Panc1 (cell line): ENCODE results near the gene MAP7. TPM values are rescaled to one million over a fixed set of nuclear protein-coding genes. Genes with fewer than 3 reads are reported as not detected.

Experiments used
- ATAC-seq: fragments of 200-7000 bp; cut with Tn5 transposase; 2 replicates; pipeline ENCODE4 v1.9.1; 2020; ENCODE audit warnings: mild to moderate bottlenecking, moderate library complexity
- BruUV-seq: library from RNA; stranded (reverse); fragments of 400-500 nt; replicated peaks from 2 replicates; lab custom pipeline; 2021; lab: Mats Ljungman, UMichigan
- CTCF ChIA-PET: fragments of 300-600 bp; sonication (Branson Sonifier 250); formaldehyde crosslinking; loops from one replicate; lab custom pipeline; 2022; ENCODE audit warnings: antibody characterized with exemption; lab: Charles Lee
- POLR2A ChIA-PET: fragments of 300-600 bp; sonication (Branson Sonifier 250); formaldehyde crosslinking; loops from one replicate; lab custom pipeline; 2022; ENCODE audit warnings: antibody characterized with exemption; lab: Charles Lee
- DNase-seq: peaks from one replicate; pipeline ENCODE4 v3.0.0-alpha.2; 2010; ENCODE audit warnings: low read depth, low spot score
- H3K27ac ChIP-seq: 2 replicates; pipeline ENCODE4 v1.5.1; 2011; ENCODE audit warnings: mild to moderate bottlenecking, low read length, inconsistent platforms
- H3K27me3 ChIP-seq: fragments of 200-500 bp; sonication (Bioruptor generic); 2 replicates; pipeline ENCODE4 v1.6.0; 2014; ENCODE audit warnings: low read length, inconsistent platforms; ENCODE audit not compliant: control insufficient read depth, insufficient read depth
- H3K36me3 ChIP-seq: fragments of 200-500 bp; sonication (Bioruptor generic); 2 replicates; pipeline ENCODE4 v1.5.1; 2014; ENCODE audit warnings: inconsistent platforms, mild to moderate bottlenecking, low read length, moderate library complexity; ENCODE audit not compliant: control insufficient read depth, insufficient read depth
- H3K4me1 ChIP-seq: 2 replicates; pipeline ENCODE4 v1.5.1; 2011; ENCODE audit warnings: inconsistent platforms, mild to moderate bottlenecking, low read length, moderate library complexity; ENCODE audit not compliant: control insufficient read depth, insufficient read depth
- H3K4me3 ChIP-seq, 2 experiments: 2 replicates each; pipeline ENCODE4 v1.5.1; 2011 to 2012; ENCODE audit warnings: low read depth in 2 of 2, low read length in 2 of 2, mild to moderate bottlenecking in 2 of 2, inconsistent platforms in 1 of 2, moderate library complexity in 1 of 2
- H3K9me3 ChIP-seq: fragments of 200-500 bp; sonication (Bioruptor generic); 2 replicates; pipeline ENCODE4 v1.5.1; 2014; ENCODE audit warnings: low read depth, mild to moderate bottlenecking, inconsistent platforms, low read length, moderate library complexity; ENCODE audit not compliant: control insufficient read depth, insufficient read depth
- POLR2AphosphoS5 ChIP-seq: IDR thresholded peaks from 2 replicates; pipeline ENCODE4 v1.6.1; 2012; ENCODE audit warnings: mild to moderate bottlenecking, low read depth, low read length, moderate library complexity
- SIN3A ChIP-seq: IDR thresholded peaks from 2 replicates; pipeline ENCODE4 v1.6.1; 2012; ENCODE audit warnings: low read depth, mild to moderate bottlenecking, low read length, moderate library complexity, borderline replicate concordance; ENCODE audit not compliant: insufficient read depth
- TCF7L2 ChIP-seq: IDR thresholded peaks from 2 replicates; pipeline ENCODE4 v1.6.1; 2011; ENCODE audit warnings: mild to moderate bottlenecking, low read depth, low read length, inconsistent platforms
- in situ Hi-C: cut with HindIII; loops from 2 replicates; pipeline ENCODE4 v1.10.0; 2016; ENCODE audit warnings: low sequenced_read_pairs, low pct_unique_long_range_greater_than_20kb
- intact Hi-C: fragments of 100-400 bp; cut with micrococcal nuclease; formaldehyde crosslinking; loops from one replicate; pipeline ENCODE4 v1.10.0; 2022; ENCODE audit not compliant: unreplicated experiment
- total RNA-seq: library from RNA; stranded (reverse); gene quantifications from one replicate; pipeline ENCODE4 v1.2.1, GENCODE V29; 2021; ENCODE audit not compliant: unreplicated experiment
- TF ChIP-seq, protein P1 (sequence below), 2 experiments: IDR thresholded peaks; 2 replicates each; pipeline ENCODE4 v1.6.1; 2011 to 2012; ENCODE audit warnings: low read depth in 2 of 2, control low read depth in 1 of 2, low read length in 1 of 2, mild to moderate bottlenecking in 1 of 2, moderate library complexity in 1 of 2; ENCODE audit not compliant: insufficient read depth in 1 of 2
- TF ChIP-seq, protein P2 (sequence below): fragments of 450-650 bp; IDR thresholded peaks from 2 replicates; pipeline ENCODE4 v1.5.1; 2017; ENCODE audit warnings: mild to moderate bottlenecking

Gene MAP7
- total RNA-seq, 1 experiment from 2014 or later: 1.8 TPM

DNA sequence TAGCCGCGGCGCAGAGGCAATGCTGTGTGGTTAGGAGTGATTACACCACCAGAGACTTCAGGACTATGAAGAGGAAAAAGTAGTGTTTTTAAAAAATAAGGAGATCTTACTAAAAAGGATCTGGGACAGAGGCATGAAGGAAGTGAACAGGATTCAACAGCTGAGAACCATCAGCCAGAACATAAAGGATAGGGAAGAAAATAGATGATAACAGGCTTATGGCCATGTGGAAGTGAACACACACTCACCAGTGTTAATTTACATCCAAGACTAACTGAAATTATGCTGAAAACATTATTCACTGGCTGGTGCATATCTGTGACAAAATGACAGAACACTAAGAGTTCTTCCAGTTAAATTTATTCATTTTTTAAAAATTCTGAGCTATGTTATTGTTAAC, 213.1 kb downstream of the MAP7 start:
- no peaks in the 10 kb centered on the region for H3K36me3 ChIP-seq
- no peaks in the 10 kb centered on the region for H3K4me1 ChIP-seq
- DNase-seq: no peak
- in situ Hi-C loops: no loop called here
- no peak overlapping the region for H3K4me3 ChIP-seq
- H3K27me3 ChIP-seq: no peaks in the 10 kb centered on the region; the same call in none of the 2 replicates
- no peak for TF ChIP-seq SIN3A
- TF ChIP-seq, protein P1, sequence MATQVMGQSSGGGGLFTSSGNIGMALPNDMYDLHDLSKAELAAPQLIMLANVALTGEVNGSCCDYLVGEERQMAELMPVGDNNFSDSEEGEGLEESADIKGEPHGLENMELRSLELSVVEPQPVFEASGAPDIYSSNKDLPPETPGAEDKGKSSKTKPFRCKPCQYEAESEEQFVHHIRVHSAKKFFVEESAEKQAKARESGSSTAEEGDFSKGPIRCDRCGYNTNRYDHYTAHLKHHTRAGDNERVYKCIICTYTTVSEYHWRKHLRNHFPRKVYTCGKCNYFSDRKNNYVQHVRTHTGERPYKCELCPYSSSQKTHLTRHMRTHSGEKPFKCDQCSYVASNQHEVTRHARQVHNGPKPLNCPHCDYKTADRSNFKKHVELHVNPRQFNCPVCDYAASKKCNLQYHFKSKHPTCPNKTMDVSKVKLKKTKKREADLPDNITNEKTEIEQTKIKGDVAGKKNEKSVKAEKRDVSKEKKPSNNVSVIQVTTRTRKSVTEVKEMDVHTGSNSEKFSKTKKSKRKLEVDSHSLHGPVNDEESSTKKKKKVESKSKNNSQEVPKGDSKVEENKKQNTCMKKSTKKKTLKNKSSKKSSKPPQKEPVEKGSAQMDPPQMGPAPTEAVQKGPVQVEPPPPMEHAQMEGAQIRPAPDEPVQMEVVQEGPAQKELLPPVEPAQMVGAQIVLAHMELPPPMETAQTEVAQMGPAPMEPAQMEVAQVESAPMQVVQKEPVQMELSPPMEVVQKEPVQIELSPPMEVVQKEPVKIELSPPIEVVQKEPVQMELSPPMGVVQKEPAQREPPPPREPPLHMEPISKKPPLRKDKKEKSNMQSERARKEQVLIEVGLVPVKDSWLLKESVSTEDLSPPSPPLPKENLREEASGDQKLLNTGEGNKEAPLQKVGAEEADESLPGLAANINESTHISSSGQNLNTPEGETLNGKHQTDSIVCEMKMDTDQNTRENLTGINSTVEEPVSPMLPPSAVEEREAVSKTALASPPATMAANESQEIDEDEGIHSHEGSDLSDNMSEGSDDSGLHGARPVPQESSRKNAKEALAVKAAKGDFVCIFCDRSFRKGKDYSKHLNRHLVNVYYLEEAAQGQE (IDR thresholded peaks at IDR 0.05; ENCODE audit: insufficient read depth in 1 of 2, low read depth in 2 of 2, low read length in 1 of 2): no peak
- no peak for TF ChIP-seq POLR2AphosphoS5
- TF ChIP-seq TCF7L2: no peak
- TF ChIP-seq, protein P2, sequence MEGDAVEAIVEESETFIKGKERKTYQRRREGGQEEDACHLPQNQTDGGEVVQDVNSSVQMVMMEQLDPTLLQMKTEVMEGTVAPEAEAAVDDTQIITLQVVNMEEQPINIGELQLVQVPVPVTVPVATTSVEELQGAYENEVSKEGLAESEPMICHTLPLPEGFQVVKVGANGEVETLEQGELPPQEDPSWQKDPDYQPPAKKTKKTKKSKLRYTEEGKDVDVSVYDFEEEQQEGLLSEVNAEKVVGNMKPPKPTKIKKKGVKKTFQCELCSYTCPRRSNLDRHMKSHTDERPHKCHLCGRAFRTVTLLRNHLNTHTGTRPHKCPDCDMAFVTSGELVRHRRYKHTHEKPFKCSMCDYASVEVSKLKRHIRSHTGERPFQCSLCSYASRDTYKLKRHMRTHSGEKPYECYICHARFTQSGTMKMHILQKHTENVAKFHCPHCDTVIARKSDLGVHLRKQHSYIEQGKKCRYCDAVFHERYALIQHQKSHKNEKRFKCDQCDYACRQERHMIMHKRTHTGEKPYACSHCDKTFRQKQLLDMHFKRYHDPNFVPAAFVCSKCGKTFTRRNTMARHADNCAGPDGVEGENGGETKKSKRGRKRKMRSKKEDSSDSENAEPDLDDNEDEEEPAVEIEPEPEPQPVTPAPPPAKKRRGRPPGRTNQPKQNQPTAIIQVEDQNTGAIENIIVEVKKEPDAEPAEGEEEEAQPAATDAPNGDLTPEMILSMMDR: no peak
- no TSS peak for BruUV-seq
- H3K27ac ChIP-seq: no peak overlapping the region
- ATAC-seq: no peak
- ChIA-PET CTCF (no interaction called here), POLR2A (interaction anchor here (1.0 kb wide), 1 partner anchor 47 kb away, joined by 3 read pairs; no protein-coding TSS in a partner anchor)
- intact Hi-C loops: no loop called here
- H3K9me3 ChIP-seq: no peaks in the 10 kb centered on the region

DNA sequence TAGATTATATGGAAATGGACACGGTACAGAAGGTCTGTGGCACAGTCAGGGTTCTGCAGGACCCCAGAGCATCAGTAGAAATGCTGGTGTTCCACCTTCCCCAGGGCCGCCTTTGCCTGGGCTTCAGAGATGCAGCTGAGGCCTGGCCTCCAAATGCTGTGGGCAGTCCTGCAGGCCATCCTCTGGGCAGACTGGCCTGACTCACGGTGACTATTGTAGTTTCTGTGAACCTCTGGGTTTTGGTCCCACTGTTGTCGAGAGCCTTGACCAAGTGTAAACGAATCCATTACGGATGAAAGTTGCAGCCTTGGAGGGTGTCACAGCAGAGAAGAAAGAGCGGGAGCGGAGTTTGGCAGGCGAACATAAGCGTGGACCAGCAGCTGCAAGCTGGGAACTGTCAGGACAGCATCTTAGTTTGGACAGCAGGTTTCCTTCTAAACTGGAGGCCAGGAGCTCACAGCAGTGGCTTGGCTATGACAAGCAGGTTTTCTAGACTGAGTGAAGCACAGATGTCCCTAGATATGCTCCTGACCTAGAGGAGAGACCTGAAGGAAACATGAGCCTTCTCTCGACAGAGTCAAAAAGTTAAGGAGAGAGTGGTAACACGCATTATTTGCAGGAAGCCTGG, 214.4 kb downstream of the MAP7 start:
- ChIA-PET POLR2A (no interaction called here), CTCF (no interaction called here)
- intact Hi-C loops: no loop called here
- Histone ChIP-seq H3K4me1 (no peaks in the 10 kb centered on the region), H3K36me3 (no peaks in the 10 kb centered on the region), H3K9me3 (no peaks in the 10 kb centered on the region), H3K4me3 (no peak overlapping the region), H3K27ac (no peak overlapping the region), H3K27me3 (no peaks in the 10 kb centered on the region; the same call in none of the 2 replicates)
- in situ Hi-C loops: no loop called here
- BruUV-seq: no TSS peak
- ATAC-seq: no peak
- no peak for DNase-seq
- TF ChIP-seq TCF7L2 (no peak), POLR2AphosphoS5 (no peak), SIN3A (no peak)
- TF ChIP-seq, protein P1 (IDR thresholded peaks at IDR 0.05; ENCODE audit: insufficient read depth in 1 of 2, low read depth in 2 of 2, low read length in 1 of 2): no peak
- TF ChIP-seq, protein P2: no peak
